GM21526 (cell line): Measurements from ENCODE around the gene TNFRSF8.

Experiments
- ATAC-seq: cut with Tn5 transposase; IDR thresholded peaks from one replicate; pipeline ENCODE4 v1.9.1; 2021; ENCODE audit warnings: moderate library complexity; ENCODE audit not compliant: unreplicated experiment, low FRiP score

TNFRSF8 gene

DNA sequence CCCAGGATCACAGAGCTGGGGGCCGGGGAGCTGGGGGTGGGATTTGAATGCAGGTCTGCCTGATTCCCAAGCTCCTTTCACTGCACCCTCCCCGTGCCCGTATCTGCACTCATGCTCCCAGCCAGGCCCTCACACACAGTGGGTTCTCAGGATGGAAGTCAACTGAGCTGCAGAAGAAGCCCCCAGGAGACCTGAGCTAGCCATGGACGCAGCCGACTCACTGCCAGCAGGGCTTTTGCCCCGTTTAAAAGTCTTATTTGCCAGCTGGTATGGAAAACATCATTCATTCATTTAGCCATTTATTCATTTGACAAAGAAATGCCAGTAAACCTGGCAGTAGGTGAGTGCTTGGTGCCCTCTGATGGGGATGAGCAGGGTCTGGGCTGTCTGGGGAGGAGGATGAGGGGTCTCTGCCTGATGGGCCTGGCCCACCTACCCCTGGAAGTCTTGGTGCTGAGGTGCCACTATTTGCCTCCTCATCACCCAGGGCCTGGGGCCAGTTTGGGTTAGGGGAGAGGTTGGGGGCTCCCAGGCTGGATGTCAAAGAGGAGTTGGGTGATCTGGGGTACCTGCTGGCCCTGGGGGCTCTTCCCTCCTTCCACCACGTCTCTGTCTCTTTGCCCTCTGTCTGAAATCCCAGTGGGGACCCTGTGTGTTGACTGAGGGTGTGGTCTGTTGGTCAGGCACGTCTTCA, 106.5 kb downstream of the TNFRSF8 start:
- ATAC-seq = no peak

DNA sequence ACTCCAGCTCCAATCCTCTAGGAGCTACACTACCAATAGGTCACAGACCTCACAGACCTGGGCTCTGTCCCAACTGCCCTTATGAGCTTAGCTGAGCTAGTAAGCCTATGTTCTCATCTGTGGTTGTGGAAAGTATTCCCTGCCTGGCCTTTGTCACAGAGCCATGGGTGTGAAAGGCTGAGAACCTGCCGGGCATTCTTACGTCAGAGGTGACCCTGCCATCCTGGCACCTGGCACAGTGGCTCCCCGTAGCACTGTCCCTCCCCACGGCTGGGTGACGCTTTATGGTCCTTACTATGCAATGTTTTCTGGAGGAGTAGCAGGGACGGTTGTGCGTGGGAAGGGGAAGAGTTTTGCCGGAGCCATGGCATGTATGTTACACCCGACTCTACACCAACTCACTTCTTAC, 107.2 kb downstream of the TNFRSF8 start:
- no peak for ATAC-seq

GRCh38 chr1:12171206-12172041, 108.3 kb downstream of the TNFRSF8 start:
- ATAC-seq = no peak

- no peak for ATAC-seq
Observed at GRCh38 chr1:12172042-12172851, 109.1 kb downstream of the TNFRSF8 start.

DNA sequence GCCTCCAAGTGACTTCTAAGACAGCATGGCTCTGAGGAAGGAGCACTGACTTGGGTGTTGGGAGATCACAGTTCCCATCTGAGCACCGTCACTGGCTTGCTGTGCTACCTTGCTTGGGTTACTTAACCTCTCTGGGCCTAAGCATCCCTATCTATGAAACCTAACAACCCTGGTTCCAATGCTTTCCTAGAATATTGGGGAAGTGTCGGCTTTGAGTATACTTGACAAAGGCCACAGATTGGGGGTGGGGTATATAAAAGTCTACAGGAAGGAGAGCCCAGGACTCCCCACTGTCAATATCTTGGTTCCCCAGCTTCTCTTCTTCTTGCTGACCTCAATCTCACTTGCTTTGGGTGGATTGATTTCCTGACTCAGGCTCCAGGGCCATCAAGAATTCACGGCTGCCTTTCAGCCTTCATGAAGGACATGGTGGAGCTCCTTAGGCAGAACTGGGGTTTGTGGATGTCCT, 110.0 kb downstream of the TNFRSF8 start:
- no peak for ATAC-seq

DNA sequence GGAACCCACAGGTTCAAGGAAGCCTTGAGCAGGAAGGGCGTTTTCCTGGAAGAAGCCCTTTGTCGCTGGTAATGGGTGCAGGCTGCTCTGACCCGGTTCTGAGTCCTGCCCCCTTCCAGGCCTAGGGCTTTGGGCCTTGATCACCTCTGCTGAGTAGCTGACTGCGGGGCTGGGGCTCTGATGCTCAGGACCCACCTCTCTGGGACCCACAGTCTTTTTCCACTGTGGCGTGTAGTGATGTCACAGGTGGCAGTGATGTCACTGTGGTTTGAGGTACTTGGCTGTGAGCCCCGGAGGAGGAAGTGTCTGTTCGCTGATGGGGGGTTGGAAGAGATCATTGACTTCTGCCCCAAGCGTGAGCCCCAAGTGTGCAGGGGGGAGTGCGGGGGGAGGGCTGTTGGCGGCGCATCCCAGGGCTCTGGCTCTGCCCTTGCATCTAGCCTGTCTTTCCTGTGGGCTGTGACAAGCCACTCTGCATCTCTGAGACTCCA, 110.6 kb downstream of the TNFRSF8 start:
- ATAC-seq = no peak

- no peak for ATAC-seq
Observed at GRCh38 chr1:12174924-12175810, 112.1 kb downstream of the TNFRSF8 start.

DNA sequence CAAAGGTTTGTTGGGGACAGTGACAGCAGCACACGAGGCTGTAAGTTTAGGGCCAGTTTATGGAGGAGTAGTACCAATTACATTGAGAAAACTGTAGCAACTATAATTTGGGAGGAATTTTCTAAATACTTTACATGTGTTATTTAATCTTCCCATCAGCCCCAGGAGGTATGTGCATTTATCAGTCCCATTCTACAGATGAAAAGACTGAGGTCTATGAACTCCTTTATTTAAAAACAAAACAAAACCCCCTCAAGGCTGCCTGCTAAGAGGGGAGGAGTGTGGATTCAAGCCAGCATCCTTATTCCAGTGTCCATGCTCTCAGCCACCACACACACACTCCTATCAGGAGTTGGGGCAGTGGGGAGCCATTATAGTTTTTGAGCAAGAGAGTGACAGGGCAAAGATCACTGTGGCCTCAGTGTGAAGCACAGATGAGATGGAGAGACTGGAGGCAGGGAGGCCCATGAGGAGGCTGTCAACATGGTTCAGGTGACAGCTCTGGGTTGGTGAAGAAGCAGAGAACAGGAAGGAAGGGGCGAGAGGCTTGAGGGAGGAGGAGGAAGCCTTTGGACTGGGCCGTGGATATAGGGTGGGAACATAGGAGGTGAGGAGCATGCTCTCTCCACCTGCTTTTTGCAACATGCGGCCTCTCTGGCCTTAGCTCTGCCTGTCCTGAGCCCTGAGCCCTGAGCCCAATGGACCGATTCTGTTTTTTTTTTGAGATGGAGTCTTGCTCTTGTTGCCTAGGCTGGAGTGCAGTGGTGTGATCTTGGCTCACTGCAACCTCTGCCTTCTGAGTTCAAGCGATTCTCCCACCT, 113.4 kb downstream of the TNFRSF8 start:
- no peak for ATAC-seq

DNA sequence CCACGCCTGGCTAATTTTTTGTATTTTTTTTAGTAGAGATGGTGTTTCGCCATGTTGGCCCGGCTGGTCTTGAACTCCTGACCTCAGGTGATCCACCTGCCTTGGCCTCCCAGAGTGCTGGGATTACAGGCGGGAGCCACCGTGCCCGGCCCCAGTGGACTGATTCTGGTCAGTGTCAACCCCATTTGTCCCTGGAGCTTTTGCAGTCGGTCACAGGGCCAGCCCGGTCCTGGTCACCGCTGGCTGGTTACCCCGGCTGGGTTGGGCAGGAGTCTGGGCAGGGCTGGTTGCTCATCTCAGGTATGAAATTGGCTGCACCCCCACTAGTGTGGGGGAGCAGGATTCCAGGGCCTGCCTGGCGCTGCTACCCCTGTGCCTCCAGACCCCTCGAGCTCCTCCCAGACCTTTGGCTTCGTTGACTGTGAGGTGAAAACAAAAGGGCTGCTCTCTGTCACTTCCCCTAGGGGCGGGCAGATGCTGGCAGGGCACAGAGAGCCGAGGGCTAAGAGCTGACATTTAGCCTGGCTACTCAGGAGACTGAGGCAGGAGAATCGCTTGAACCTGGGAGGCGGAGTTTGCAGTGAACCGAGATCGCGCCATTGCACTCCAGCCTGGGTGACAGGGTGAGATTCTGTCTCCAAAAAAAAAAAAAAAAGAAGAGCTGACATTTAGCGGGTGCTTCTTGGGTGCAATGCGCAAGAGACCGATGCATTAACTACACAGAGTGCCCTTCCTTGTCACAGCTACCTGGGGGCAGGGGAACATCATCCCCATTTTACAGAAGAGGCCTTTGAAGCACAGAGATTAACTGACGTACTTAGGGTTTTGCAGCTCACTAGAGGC, 114.3 kb downstream of the TNFRSF8 start:
- no peak for ATAC-seq

DNA sequence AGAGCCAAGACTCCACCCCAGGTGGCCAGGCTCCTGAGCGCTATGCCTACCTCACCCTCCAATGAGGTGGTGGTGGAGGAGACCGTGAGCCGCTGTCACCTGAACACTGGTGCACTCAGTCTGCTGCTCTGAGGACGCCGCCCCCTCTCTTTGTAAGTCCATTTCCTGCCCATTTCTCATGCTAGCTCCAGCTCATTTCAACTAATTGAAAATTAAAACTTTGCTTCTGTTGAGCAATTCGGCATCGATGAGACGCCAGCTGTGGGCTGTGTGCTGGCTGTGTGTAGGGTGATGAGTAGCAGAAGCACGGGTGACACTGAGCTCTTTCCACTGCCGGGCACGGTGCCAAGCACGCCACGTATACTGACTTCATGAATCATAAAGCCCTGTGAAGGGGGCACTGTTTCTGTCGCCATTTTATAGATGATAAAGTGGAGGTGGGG, 114.9 kb downstream of the TNFRSF8 start:
- no peak for ATAC-seq

DNA sequence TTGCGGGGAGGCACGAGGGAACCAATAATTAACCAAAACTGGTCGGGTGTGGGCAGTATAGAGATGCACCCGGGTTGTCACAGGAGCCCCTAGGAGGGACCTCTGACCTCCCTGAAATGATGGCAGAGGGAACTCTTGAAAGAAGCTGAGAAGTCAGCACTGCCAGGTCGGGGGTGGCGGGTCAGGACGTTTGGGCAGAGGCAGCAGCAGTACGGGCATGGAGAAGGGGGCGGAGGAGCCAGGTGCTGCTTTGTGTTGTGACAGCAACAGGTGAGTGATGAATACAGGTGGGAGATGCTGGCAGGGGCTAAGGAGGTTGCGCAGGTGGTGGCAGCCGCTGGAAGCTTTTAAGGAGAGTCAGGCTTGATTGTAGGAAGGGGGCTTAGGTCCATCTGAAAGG, 115.4 kb downstream of the TNFRSF8 start:
- no peak for ATAC-seq

DNA sequence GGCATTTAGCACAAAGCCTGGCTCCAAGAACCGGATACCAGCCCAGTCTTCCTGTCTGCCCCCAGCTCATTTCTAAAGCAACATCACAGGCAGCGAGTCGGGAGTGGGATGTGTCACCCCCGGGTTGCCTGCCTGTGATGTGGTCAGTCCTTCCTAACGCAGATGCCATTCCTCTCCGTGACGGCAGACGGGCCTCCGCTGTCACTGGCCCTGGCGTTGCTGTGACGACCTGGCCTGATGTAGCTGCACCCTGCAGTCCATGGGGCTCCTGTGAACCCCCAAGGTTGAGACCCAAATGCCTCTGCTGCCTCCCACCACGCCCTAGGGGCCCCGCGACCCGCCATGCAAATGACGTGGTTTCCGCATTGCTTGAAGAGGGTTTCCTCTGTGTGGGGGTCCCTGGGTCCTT, 116.0 kb downstream of the TNFRSF8 start:
- no peak for ATAC-seq

- ATAC-seq = no peak
Observed at GRCh38 chr1:12179676-12180075, 116.6 kb downstream of the TNFRSF8 start.

DNA sequence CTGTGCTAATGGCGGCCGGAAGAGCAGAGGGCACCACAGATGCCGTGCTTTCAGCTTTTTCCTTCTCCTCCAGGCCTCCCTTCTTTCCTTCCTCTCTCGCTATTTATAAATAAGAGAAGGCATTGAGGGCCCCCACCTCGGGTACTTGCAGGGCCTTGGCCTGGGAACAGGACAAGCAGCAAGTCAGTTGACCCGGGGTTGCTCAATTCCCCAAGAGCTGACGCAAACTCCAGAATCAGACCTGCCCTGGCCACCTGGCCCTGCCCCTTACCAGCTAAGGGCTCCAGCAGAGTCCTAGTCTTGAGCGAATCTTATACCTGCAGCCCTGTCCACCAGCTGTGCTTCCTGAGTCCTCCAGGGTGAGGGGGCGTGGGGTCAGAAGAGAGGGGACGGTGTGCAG, 117.2 kb downstream of the TNFRSF8 start:
- ATAC-seq = no peak

DNA sequence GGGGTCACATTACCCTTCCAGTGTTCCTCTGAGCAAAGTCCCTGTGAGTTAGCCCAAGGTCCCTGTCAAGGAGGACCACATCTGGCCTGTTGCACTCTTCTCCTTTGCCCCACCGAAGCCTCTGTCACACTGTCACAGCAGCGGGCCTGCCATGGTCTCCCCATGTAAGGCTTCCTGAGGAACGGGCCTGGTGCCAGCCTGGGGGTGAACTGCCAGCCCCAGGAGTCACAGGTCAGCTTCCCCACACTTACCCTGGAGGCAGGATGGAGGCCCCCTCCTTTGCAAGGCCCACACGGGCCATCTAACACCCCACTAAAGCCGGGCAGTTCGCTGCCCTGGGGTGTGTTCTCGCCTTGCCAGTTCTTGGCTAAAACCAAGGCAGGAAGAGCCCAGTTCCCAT, 117.8 kb downstream of the TNFRSF8 start:
- no peak for ATAC-seq

DNA sequence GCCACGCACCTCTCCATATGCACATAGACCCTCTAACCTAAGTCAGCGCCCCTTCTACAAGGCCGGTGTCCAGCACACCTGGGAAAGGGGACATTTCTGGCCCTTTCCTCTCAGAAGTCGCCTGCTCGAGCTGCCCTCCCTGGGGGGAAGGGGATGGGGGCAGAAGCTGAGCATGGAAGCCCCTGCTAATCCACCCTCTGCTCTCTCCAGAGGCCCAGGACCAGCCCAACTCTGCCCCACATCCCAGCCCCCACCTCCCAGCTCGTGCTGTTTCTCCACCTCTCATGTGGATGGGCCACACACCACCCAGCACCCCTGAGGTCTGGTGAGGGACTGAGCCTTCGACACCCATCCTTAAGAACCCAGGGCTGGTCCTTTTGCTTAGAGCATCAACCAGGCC, 118.5 kb downstream of the TNFRSF8 start:
- no peak for ATAC-seq

DNA sequence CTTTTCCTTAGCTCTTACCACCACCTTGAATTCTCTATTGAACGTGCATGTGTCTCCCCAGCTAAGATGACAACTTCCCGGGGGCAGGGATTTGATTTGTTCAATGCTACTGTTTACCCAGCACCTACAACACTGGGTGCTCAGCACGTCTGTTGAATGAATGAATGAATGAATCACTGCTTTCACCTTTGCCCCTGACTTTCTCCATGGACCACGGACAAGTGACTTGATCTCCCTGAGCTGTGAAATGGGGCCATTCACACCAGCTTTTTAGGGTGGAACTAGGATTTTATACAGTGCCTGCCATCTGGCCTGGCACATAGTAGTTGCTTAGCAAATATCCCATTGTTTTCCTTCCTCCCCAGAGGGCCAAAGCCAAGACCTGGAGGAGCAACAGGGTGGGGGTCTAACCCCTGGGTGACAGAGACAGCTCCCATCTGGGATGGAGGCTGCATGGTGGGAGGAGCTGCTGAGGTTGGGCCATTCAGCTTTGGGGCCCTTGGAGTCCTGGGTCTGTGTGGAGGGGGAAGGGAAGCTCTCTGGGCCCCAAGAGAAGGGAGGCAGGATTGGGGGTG, 119.4 kb downstream of the TNFRSF8 start:
- no peak for ATAC-seq
